OCI-LY3 (cell line): Measurements from ENCODE around the gene CYFIP2.
A peak's percentile ranks its signal among the peaks of the same experiment; 100 is the strongest.

Experiments
- H2AFZ ChIP-seq: fragments of 200-600, 300-600 bp; shearing (Covaris generic); 2 replicates; pipeline ENCODE4 v1.6.0; 2014; ENCODE audit warnings: antibody characterized with exemption, low read depth, low read length
- H3K27ac ChIP-seq: fragments of 200-600, 300-600 bp; sonication (generic); 2 replicates; pipeline ENCODE4 v1.5.1; 2014; ENCODE audit warnings: mild to moderate bottlenecking, low read length, moderate library complexity, mixed read lengths
- H3K27me3 ChIP-seq: fragments of 200-600, 300-600 bp; sonication (generic); 2 replicates; pipeline ENCODE4 v1.6.1; 2014; ENCODE audit warnings: low read depth, low read length, mixed read lengths
- H3K36me3 ChIP-seq: fragments of 200-600, 300-600 bp; sonication (generic); replicated peaks from 2 replicates; pipeline ENCODE3; 2014; ENCODE audit warnings: low read depth, low read length, mixed read lengths
- H3K4me1 ChIP-seq: fragments of 300-600, 200-600 bp; sonication (generic); 2 replicates; pipeline ENCODE4 v1.6.1; 2014; ENCODE audit warnings: low read length, mixed read lengths
- H3K4me2 ChIP-seq: fragments of 200-600, 300-600 bp; sonication (generic); 2 replicates; pipeline ENCODE4 v1.6.1; 2014; ENCODE audit warnings: low read length, mixed read lengths
- H3K4me3 ChIP-seq: fragments of 300-600, 200-600 bp; sonication (generic); 2 replicates; pipeline ENCODE4 v1.5.1; 2014; ENCODE audit warnings: antibody characterized with exemption, mild to moderate bottlenecking, low read length, moderate library complexity
- H3K79me2 ChIP-seq: fragments of 300-600, 200-600 bp; shearing (Covaris generic); 2 replicates; pipeline ENCODE4 v1.6.1; 2014; ENCODE audit warnings: mild to moderate bottlenecking, low read length, mixed read lengths
- H3K9ac ChIP-seq: fragments of 300-600, 200-600 bp; shearing (Covaris generic); 2 replicates; pipeline ENCODE4 v1.6.0; 2014; ENCODE audit warnings: mild to moderate bottlenecking, low read length, moderate library complexity
- H3K9me3 ChIP-seq: fragments of 200-600, 300-600 bp; shearing (Covaris generic); 2 replicates; pipeline ENCODE4 v1.6.1; 2014; ENCODE audit warnings: low read length, mixed read lengths; ENCODE audit not compliant: insufficient read depth
- H4K20me1 ChIP-seq: fragments of 200-600, 300-600 bp; sonication (generic); 2 replicates; pipeline ENCODE4 v1.6.1; 2016; ENCODE audit warnings: low read length, mixed read lengths; ENCODE audit not compliant: insufficient read depth
- CTCF ChIP-seq: fragments of 200-600, 300-600 bp; sonication (generic); IDR thresholded peaks from 2 replicates; pipeline ENCODE4 v1.5.1; 2014; ENCODE audit warnings: antibody characterized with exemption, low read length, low read depth
- EZH2phosphoT487 ChIP-seq: fragments of 200-600 bp; shearing (Covaris generic); IDR thresholded peaks from 2 replicates; pipeline ENCODE4 v1.6.1; 2018; ENCODE audit warnings: antibody characterized with exemption, mixed run types, low read depth

Gene CYFIP2

GRCh38 chr5:157290981-157291711, 25.2 kb downstream of the CYFIP2 start:
- Histone ChIP-seq H2AFZ (no peak overlapping the region), H3K27ac (peak overlapping the region; percentile 58), H3K9me3 (no peaks in the 10 kb centered on the region), H3K9ac (no peak overlapping the region), H3K36me3 (peaks cover 40% of the 10 kb centered on the region), H3K4me3 (no peak overlapping the region), H4K20me1 (no peaks in the 10 kb centered on the region), H3K4me1 (peaks cover 18% of the 10 kb centered on the region), H3K79me2 (no peaks in the 10 kb centered on the region), H3K27me3 (no peaks in the 10 kb centered on the region), H3K4me2 (peak overlapping the region; percentile 42)
- TF ChIP-seq EZH2phosphoT487 (no peak), CTCF (no peak)

- no peak for TF ChIP-seq EZH2phosphoT487
- TF ChIP-seq CTCF, result no peak
- Histone ChIP-seq H4K20me1 (no peaks in the 10 kb centered on the region), H3K27ac (no peak overlapping the region), H3K9me3 (no peaks in the 10 kb centered on the region), H2AFZ (no peak overlapping the region), H3K4me1 (peaks cover 18% of the 10 kb centered on the region), H3K4me3 (no peak overlapping the region), H3K79me2 (no peaks in the 10 kb centered on the region), H3K9ac (no peak overlapping the region), H3K27me3 (no peaks in the 10 kb centered on the region), H3K4me2 (no peak overlapping the region), H3K36me3 (peaks cover 34% of the 10 kb centered on the region)
These were observed 26.7 kb downstream of the CYFIP2 start for GRCh38 chr5:157292599-157292998.

GRCh38 chr5:157294407-157295091, 28.6 kb downstream of the CYFIP2 start:
- no peaks in the 10 kb centered on the region for H4K20me1 ChIP-seq
- TF ChIP-seq EZH2phosphoT487, result no peak
- no peak for TF ChIP-seq CTCF
- H3K36me3 ChIP-seq, result peaks cover 26% of the 10 kb centered on the region
- no peak overlapping the region for H3K4me3 ChIP-seq
- H3K27ac ChIP-seq, result no peak overlapping the region
- H3K9ac ChIP-seq, result no peak overlapping the region
- H3K4me1 ChIP-seq, result peaks cover 18% of the 10 kb centered on the region
- no peak overlapping the region for H2AFZ ChIP-seq
- H3K9me3 ChIP-seq, result no peaks in the 10 kb centered on the region
- H3K79me2 ChIP-seq, result no peaks in the 10 kb centered on the region
- no peaks in the 10 kb centered on the region for H3K27me3 ChIP-seq
- no peak overlapping the region for H3K4me2 ChIP-seq

GRCh38 chr5:157295247-157295646, 29.3 kb downstream of the CYFIP2 start:
- H3K9ac ChIP-seq, result no peak overlapping the region
- H3K4me1 ChIP-seq, result peaks cover 18% of the 10 kb centered on the region
- no peak overlapping the region for H3K4me3 ChIP-seq
- H2AFZ ChIP-seq, result no peak overlapping the region
- H3K9me3 ChIP-seq, result no peaks in the 10 kb centered on the region
- no peaks in the 10 kb centered on the region for H4K20me1 ChIP-seq
- H3K4me2 ChIP-seq, result no peak overlapping the region
- no peaks in the 10 kb centered on the region for H3K27me3 ChIP-seq
- TF ChIP-seq CTCF, result no peak
- no peak for TF ChIP-seq EZH2phosphoT487
- peaks cover 25% of the 10 kb centered on the region for H3K36me3 ChIP-seq
- no peak overlapping the region for H3K27ac ChIP-seq
- H3K79me2 ChIP-seq, result no peaks in the 10 kb centered on the region
